ENCODE measurements around the gene CRISPLD2.
A peak's percentile ranks its signal among the peaks of the same experiment; 100 is the strongest.

The CRISPLD2 gene

DNA sequence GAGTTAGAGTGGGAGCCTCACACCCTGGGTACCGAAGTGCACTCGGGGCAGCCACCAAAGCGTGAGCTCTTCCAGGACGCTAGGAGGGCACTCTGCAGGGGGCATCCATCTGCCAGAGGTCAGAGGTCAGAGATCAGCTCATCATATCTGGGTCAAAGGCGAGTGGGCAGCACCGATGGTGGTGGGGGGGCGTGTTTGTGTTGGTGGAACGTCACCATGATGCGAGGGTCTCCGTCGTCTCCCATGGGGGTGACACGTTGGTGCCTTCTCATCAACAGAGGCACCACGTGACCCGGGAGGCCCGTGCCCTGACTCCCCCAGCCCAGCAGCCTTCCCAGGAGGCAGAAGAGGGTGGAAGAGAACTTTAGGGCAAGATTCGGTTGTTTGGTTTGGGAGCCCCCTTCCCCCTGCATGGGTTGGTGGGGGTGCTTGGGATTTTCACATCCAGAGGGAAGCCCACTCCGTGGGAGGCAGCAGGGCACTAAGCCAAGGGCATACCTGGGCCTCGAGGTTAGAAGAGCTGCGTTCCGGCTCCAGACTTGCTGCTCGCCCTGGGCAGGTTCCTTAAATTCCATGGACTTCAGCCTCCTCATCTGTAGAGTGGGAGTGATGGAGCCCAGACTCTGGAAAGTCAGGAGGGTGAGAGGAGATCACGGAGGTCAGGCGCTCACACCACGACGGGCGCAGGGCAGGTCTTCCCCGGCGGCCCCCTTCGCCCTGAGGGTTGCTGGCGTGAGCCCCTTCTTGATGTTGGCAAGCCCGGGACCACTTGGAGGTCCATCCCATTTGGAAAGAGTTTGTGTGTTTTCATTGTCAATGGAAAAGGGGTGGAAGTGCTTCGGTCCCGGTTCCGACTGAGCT lies 14.0 kb downstream of the CRISPLD2 start:
- no peak for DNase-seq (ENCODE audit: low read depth)

DNA sequence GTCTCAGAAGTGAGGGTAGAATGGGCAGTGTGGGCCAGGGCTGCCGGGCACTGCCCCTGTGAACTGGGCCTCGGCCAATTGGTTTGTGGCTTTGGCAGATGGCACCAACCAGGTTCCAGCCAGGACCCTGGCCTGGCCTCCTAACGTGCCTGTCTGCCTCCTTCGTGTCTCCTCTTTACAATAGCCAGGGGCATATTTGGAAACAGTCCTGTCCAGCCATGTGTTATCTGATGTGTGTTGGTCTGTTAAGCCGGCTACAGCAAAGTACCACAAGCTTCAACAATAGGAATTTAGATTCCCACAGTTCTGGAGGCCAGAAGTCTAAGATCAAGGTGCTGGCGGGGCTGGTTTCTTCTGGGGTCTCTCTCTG lies 14.6 kb downstream of the CRISPLD2 start:
- no peak overlapping the region for H3K4me3 ChIP-seq (ENCODE audit: low read depth, low read length)
- DNase-seq (ENCODE audit: low read depth), result no peak

More for the DNA sequence above, 14.0 kb downstream of the CRISPLD2 start:
- no peak overlapping the region for H3K4me3 ChIP-seq (ENCODE audit: low read depth, low read length)

DNA sequence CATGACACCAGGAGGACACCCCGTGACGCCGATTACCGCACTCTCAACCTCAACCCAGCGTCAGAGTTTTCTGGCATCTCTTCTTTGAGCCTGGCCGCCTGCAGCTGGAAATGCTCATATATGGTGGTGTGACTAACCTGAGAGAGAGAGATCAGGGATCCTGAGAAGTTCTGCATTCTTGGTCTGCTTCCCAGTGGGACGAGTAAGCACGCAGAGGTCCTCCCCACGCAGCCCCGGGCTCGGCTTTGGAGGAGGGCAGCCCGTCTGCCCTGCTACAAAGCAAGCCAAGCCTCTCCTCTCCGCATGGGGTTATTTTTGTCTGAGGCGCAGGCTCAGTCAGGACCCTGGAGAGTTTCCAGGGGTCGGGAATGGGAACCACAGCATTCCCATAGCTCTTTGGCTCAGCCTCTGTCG lies 16.5 kb downstream of the CRISPLD2 start:
- peak; percentile 100 for DNase-seq (ENCODE audit: low read depth)
- no peak overlapping the region for H3K4me3 ChIP-seq (ENCODE audit: low read depth, low read length)

GRCh38 chr16:84836967-84837366 lies 17.2 kb downstream of the CRISPLD2 start:
- DNase-seq (ENCODE audit: low read depth), result no peak
- H3K4me3 ChIP-seq (ENCODE audit: low read depth, low read length), result no peak overlapping the region

GRCh38 chr16:84838383-84838948 lies 18.7 kb downstream of the CRISPLD2 start:
- H3K4me3 ChIP-seq (ENCODE audit: low read depth, low read length), result no peak overlapping the region
- DNase-seq (ENCODE audit: low read depth), result no peak

DNA sequence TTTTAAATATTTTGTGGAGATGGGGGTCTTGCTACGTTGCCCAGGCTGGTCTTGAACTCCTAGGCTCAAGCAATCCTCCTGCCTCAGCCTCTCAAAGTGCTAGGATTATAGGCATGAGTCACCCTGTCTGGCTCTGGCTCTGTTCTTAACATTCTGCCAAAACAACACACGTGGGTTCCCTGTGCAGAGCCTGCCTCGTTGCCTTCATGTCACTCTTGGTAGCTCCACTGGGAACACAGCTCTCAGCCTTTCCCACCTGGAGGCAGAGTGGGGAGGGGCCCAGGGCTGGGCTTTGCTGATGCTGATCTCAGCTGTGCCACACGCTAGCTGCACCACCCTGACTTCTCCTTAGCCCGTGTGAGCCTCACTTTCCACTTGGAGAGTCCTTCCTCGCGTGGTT lies 19.3 kb downstream of the CRISPLD2 start:
- H3K4me3 ChIP-seq (ENCODE audit: low read depth, low read length), result no peak overlapping the region
- no peak for DNase-seq (ENCODE audit: low read depth)

DNA sequence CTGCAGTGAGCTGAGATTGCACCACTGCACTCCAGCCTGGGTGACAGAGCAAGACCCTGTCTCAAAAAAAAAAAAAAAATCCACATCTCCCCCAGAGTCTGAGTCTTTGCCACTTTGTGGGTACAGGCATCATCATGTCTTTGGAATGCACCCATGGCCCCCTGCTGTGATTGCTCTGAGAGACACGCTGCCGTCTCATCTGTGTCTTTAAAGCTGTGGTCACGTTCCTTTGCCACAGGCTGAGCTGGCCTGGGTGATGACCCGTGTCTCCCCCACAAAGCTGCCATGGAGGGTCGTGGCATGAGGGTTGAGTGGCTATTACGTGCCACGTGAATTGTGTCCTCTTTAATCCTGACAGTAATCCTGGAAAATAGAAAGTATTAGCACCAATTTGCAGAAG lies 20.2 kb downstream of the CRISPLD2 start:
- DNase-seq (ENCODE audit: low read depth), result no peak
- no peak overlapping the region for H3K4me3 ChIP-seq (ENCODE audit: low read depth, low read length)

GRCh38 chr16:84840687-84841627 lies 21.2 kb downstream of the CRISPLD2 start:
- no peak overlapping the region for H3K4me3 ChIP-seq (ENCODE audit: low read depth, low read length)
- no peak for DNase-seq (ENCODE audit: low read depth)

- H3K4me3 ChIP-seq (ENCODE audit: low read depth, low read length), result no peak overlapping the region
- no peak for DNase-seq (ENCODE audit: low read depth)
These were observed 22.1 kb downstream of the CRISPLD2 start for GRCh38 chr16:84841787-84842300.

- DNase-seq (ENCODE audit: low read depth), result no peak
- H3K4me3 ChIP-seq (ENCODE audit: low read depth, low read length), result no peak overlapping the region
These were observed 22.8 kb downstream of the CRISPLD2 start for GRCh38 chr16:84842516-84843148.

DNA sequence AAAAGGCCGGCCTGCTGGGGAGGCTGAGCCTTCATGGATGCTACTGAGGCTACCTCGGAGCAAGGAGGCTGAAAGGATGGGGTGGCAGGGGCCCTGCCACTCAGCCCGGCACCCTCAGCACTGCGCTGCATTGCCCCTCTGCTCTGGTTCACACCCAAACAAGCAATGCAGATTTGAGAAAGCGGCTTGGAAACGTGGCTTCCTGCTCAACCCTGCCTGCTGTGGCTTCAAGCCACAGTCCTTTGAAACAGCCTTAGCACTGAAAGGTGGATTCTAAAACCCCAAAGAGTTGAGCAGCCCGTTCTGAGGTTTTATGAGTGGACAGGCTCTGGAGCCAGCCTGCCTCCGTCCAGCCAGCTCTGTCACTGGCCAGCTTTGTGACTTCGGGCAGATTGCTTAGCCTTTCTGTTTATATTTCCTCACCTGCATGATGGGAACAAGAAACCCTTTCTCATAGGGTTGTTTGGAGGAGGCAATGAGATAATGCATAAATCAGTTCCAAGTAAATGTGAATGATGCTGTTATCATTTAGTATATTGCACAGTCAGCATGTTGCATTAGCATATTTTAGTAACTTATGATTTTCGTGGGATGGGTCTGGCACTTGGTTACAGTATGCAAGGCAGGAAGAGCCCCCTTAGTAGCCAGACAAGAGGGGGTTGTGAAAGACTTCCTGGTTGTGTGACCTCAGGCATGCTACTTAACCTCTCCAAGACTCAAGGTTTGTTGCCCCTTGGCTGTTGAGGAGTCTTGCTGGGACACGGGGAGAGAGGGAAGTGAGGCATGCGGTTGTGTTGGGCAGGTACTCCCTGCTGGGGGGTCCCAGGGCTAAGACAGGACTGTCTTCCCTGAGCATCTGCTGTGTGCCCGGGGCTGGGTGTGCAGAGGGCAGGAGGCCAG lies 23.6 kb downstream of the CRISPLD2 start:
- no peak for DNase-seq (ENCODE audit: low read depth)

GRCh38 chr16:84844049-84844350 lies 24.2 kb downstream of the CRISPLD2 start:
- H3K4me3 ChIP-seq (ENCODE audit: low read depth, low read length), result no peak overlapping the region
- DNase-seq (ENCODE audit: low read depth), result no peak

More for the DNA sequence above, 23.6 kb downstream of the CRISPLD2 start:
- no peak overlapping the region for H3K4me3 ChIP-seq (ENCODE audit: low read depth, low read length)

DNA sequence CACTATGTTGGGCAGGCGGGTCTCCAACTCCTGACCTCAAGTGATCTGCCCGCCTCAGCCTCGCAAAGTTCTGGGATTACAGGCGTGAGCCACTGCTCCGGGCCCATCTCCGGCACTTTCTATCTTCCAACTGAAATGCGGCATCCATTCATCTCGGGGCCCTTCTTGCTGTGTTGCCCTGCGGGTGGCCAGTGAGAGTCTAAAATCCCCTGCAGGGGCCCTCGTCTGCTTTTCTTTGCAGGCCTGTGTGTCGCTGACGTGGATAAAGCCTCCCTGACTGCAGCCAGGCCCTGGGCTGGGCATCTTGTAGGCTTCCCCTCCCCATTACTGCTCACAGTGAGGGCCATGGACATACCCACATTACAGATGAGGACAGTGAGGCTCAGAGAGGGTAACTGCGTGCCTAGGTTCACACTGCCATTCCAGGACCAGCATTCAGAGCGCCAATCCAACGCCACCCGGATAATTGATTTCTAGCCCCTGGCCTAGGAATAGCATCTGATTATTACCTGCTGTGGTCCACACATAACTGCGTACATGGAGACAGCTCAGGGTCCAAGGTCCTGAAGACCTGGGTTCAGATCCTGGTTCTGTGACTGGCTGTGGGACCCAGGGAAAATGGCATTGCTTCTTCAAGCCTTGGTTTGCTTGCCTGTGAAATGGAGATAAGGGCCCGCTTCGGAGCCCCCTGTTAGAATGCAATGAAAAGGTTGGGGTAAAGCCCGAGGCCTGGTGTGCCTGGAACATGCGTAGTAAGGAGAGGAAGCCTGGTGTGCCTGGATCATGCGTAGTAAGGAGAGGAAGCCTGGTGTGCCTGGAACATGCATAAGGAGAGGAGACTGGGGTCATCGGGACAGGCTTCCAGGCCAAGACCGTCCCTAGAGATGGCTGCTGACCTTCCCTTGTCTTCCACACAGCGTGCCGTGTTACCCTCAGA lies 25.0 kb downstream of the CRISPLD2 start:
- no peak for DNase-seq (ENCODE audit: low read depth)
- H3K4me3 ChIP-seq (ENCODE audit: low read depth, low read length), result no peak overlapping the region

- no peak overlapping the region for H3K4me3 ChIP-seq (ENCODE audit: low read depth, low read length)
- DNase-seq (ENCODE audit: low read depth), result no peak
These were observed 25.8 kb downstream of the CRISPLD2 start for GRCh38 chr16:84845496-84846002.

DNA sequence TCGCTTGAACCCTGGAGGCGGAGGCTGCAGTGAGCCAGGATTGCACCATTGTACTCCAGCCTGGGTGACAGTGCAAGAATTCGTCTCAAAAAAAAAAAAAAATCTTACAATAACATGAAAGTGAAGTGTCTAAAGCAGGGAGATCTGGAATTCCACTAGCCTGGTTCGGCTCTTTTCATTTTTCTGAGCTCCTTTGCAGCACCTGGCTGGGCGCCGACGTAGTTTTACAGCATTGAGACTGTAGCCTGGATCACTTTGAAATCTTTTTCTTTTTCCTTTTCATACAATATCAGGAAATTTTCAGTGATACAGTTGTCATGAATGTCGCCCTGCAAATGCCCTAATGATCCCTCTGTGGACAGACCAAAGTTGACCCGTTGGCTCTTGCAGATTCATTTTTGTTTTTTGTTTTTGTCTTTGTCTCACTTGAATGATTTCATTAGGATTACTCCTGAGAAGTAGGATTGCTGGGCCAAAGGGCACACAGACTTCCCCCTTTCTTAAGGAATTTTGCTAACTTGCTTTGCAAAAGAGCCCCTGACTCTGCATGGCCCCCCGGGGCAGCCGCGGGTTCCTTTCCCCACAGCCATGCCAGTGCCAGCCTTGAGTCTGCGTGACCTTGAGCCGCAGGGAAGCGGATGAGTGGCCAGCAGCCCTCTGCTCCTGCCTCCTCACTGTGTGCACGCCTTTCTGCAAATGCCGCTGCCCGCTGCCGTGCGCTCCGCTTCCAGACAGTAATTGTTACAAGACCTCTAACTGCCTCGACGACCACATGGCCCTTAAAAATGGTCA lies 28.0 kb downstream of the CRISPLD2 start:
- no peak for DNase-seq (ENCODE audit: low read depth)
- no peak overlapping the region for H3K4me3 ChIP-seq (ENCODE audit: low read depth, low read length)

GRCh38 chr16:84848986-84849634 lies 29.3 kb downstream of the CRISPLD2 start:
- no peak for DNase-seq (ENCODE audit: low read depth)
- H3K4me3 ChIP-seq (ENCODE audit: low read depth, low read length), result no peak overlapping the region
